Endothelial cell of umbilical vein (primary cell): ENCODE results near the gene XIST. TPM values are rescaled to one million over a fixed set of nuclear protein-coding genes. Genes with fewer than 3 reads are reported as not detected.
"Not testable (repeated sequence)": the region's sequence is repeated elsewhere in the genome, so short reads cannot be mapped to it uniquely, and the experiment has no call there.

Experiments
- BruUV-seq: library from RNA; stranded (reverse); fragments of 400-500 nt; replicated peaks from 2 replicates; lab custom pipeline; 2021; lab: Mats Ljungman, UMichigan
- CTCF ChIA-PET: fragments of 300-600, 350-600 bp; sonication (Branson Sonifier 250); formaldehyde crosslinking; loops from one replicate; lab custom pipeline; 2021; ENCODE audit warnings: antibody characterized with exemption, inconsistent platforms; lab: Charles Lee
- POLR2A ChIA-PET: fragments of 300-600, 350-600 bp; sonication (Branson Sonifier 250); formaldehyde crosslinking; loops from one replicate; lab custom pipeline; 2021; ENCODE audit warnings: antibody characterized with exemption, inconsistent platforms; lab: Charles Lee
- DNase-seq: peaks from one replicate; pipeline ENCODE4 v3.0.0-alpha.2; 2011; ENCODE audit warnings: low read depth, low spot score
- FAIRE-seq: peaks from 2 replicates; lab custom pipeline; 2011; peaks lifted over from hg19 to GRCh38; lab: Jason Lieb, UNC
- H2AFZ ChIP-seq: 2 replicates; pipeline ENCODE4 v1.6.0; 2012; ENCODE audit warnings: low read depth, low read length, control low read depth, inconsistent platforms
- H3K27ac ChIP-seq: 2 replicates; pipeline ENCODE4 v1.5.1; 2011; ENCODE audit warnings: low read depth, mild to moderate bottlenecking, control low read depth, low read length, moderate library complexity; ENCODE audit not compliant: insufficient read depth
- H3K27me3 ChIP-seq, 2 experiments: 2 replicates each; pipeline versions ENCODE4 v1.6.0 to v1.6.1; 2011; ENCODE audit warnings: low read length in 2 of 2, mixed read lengths in 1 of 2; ENCODE audit not compliant: control insufficient read depth in 2 of 2, insufficient read depth in 2 of 2
- H3K36me3 ChIP-seq, 2 experiments: 2 replicates in 1 of 2; 3 replicates in 1 of 2; pipeline ENCODE4 v1.5.1; 2011; ENCODE audit warnings: low read length in 2 of 2, mild to moderate bottlenecking in 1 of 2, moderate library complexity in 1 of 2; ENCODE audit not compliant: control insufficient read depth in 2 of 2, insufficient read depth in 2 of 2; ENCODE audit errors: extremely low read depth in 1 of 2
- H3K4me1 ChIP-seq: 3 replicates; pipeline ENCODE4 v1.5.1; 2011; ENCODE audit warnings: mild to moderate bottlenecking, low read length; ENCODE audit not compliant: control insufficient read depth, insufficient read depth; ENCODE audit errors: extremely low read depth
- H3K4me2 ChIP-seq: 2 replicates; pipeline ENCODE4 v1.6.1; 2011; ENCODE audit warnings: low read length, control low read depth, mixed read lengths; ENCODE audit not compliant: insufficient read depth
- H3K4me3 ChIP-seq, 3 experiments: fragments of 200-600 bp in 1 of 3; sonication (generic), shearing (Covaris generic) in 1 of 3; replicated peaks in 1 of 3; 2 replicates each; pipeline ENCODE4 v1.5.1; 2011 to 2016; ENCODE audit warnings: control low read depth in 3 of 3, low read length in 3 of 3, mild to moderate bottlenecking in 2 of 3, inconsistent platforms in 1 of 3, low read depth in 1 of 3, moderate library complexity in 1 of 3; ENCODE audit not compliant: insufficient read depth in 1 of 3
- H3K79me2 ChIP-seq: 2 replicates; pipeline ENCODE4 v1.6.0; 2012; ENCODE audit warnings: low read length, inconsistent platforms; ENCODE audit not compliant: control insufficient read depth, insufficient read depth
- H3K9ac ChIP-seq: replicated peaks from 2 replicates; pipeline ENCODE3; 2011; ENCODE audit warnings: low read length, control low read depth; ENCODE audit not compliant: insufficient read depth; ENCODE audit errors: extremely low read depth
- H3K9me1 ChIP-seq: replicated peaks from 3 replicates; pipeline ENCODE4 v1.6.0; 2011; ENCODE audit warnings: mild to moderate bottlenecking, low read length; ENCODE audit not compliant: control insufficient read depth, insufficient read depth; ENCODE audit errors: extremely low read depth
- H3K9me3 ChIP-seq: replicated peaks from 2 replicates; pipeline ENCODE4 v1.5.1; 2012; ENCODE audit warnings: low read length, inconsistent platforms; ENCODE audit not compliant: control insufficient read depth, insufficient read depth
- H4K20me1 ChIP-seq: replicated peaks from 2 replicates; pipeline ENCODE3; 2011; ENCODE audit warnings: mild to moderate bottlenecking, low read length; ENCODE audit not compliant: control insufficient read depth, insufficient read depth; ENCODE audit errors: extremely low read depth
- dilution Hi-C: fragments of 300-500 bp; cut with MboI; formaldehyde crosslinking; loops from one replicate; pipeline ENCODE4 v1.15.0; 2019; ENCODE audit warnings: low sequenced_read_pairs; ENCODE audit not compliant: extremely low pct_ligation_motif_present
- intact Hi-C: fragments of 100-400 bp; cut with micrococcal nuclease; formaldehyde crosslinking; loops from one replicate; pipeline ENCODE4 v1.10.0; 2022
- polyA plus RNA-seq, 4 experiments: library from polyadenylated mRNA; depleted of rRNA in 3 of 4; stranded (reverse) in 3 of 4; unstranded in 1 of 4; fragments of >200 nt; gene quantifications; 2 replicates each; pipeline versions ENCODE4 v1.2.1 to v1.2.3, GENCODE V29; 2011 to 2012; ENCODE audit warnings: missing spikeins in 1 of 4
- total RNA-seq: library from RNA; stranded (reverse); gene quantifications from 2 replicates; pipeline ENCODE4 v1.2.3, GENCODE V29; 2021

XIST gene
- total and polyA plus RNA-seq, 2 donors (not counting 3 experiments of a cell fraction or from before 2014, with no cell fraction given), result 0.03 to 0.07 TPM

DNA sequence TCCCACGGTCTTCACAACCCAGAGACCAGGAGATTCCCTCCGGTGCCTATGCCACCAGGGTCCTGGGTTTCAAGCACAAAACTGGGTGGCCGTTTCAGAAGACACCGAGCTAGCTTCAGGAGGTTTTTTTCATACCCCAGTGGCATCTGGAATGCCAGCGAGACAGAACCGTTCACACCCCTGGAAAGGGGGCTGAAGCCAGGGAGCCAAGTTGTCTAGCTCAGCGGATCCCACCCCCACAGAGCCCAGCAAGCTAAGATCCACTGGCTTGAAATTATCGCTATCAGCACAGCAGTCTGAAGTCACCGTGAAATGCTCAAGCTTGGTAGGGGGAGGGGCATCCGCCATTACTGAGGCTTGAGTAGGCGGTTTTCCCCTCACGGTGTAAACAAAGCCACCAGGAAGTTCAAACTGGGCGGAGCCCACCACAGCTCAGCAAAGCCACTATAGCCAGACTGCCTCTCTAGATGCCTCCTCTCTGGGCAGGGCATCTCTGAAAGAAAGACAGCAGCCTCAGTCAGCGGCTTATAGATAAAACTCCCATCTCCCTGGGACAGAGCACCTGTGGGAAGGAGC lies 40.1 kb upstream of the XIST start:
- CTCF ChIA-PET, H3K9me1 ChIP-seq, intact Hi-C loops, FAIRE-seq, H3K27ac ChIP-seq, BruUV-seq, H3K4me2 ChIP-seq, H3K36me3 ChIP-seq, H3K4me3 ChIP-seq, H3K9ac ChIP-seq, POLR2A ChIA-PET, H2AFZ ChIP-seq, H3K79me2 ChIP-seq, DNase-seq, H3K27me3 ChIP-seq, H4K20me1 ChIP-seq, H3K4me1 ChIP-seq, H3K9me3 ChIP-seq, dilution Hi-C loops: not testable (repeated sequence)

DNA sequence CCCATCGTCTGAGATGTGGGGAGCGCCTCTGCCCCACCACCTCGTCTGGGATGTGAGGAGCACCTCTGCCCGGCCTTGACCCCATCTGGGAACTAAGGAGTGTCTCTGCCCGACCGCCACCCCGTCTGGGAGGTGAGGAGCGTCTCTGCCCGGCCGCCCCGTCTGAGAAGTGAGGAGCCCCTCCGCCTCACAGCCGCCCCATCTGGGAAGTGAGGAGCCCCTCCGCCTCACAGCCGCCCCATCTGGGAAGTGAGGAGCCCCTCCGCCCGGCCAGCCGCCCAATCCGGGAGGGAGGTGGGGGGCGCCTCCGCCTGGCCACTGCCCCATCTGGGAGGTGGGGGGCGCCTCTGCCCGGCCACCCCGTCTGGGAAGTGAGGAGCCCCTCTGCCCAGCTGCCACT lies 29.7 kb upstream of the XIST start:
- dilution Hi-C loops, H3K36me3 ChIP-seq, DNase-seq, CTCF ChIA-PET, H3K4me1 ChIP-seq, H3K4me2 ChIP-seq, intact Hi-C loops, H3K4me3 ChIP-seq, H3K9me1 ChIP-seq, H3K27ac ChIP-seq, H2AFZ ChIP-seq, H3K9ac ChIP-seq, H3K79me2 ChIP-seq, FAIRE-seq, H3K9me3 ChIP-seq, BruUV-seq, H3K27me3 ChIP-seq, H4K20me1 ChIP-seq, POLR2A ChIA-PET: not testable (repeated sequence)
